Effector memory CD4-positive, alpha-beta T cell (primary cell): Measurements from ENCODE around the gene ROBO1.

Experiments used
- DNase-seq, 3 donors: peaks; one replicate each; pipeline ENCODE4 v3.0.0-alpha.2; 2020
- H3K27ac ChIP-seq: 2 replicates; pipeline ENCODE4 v1.7.0; 2013; ENCODE audit warnings: mild to moderate bottlenecking, low read length, moderate library complexity; ENCODE audit not compliant: insufficient read depth, poor library complexity, severe bottlenecking
- H3K27me3 ChIP-seq: replicated peaks from 2 replicates; pipeline ENCODE4 v1.7.0; 2013; ENCODE audit warnings: mild to moderate bottlenecking, low read length; ENCODE audit not compliant: insufficient read depth, control insufficient read depth, poor library complexity, severe bottlenecking
- H3K36me3 ChIP-seq: 2 replicates; pipeline ENCODE4 v1.7.0; 2013; ENCODE audit warnings: mild to moderate bottlenecking, low read length, moderate library complexity; ENCODE audit not compliant: control insufficient read depth, insufficient read depth
- H3K4me1 ChIP-seq: 2 replicates; pipeline ENCODE4 v1.7.0; 2013; ENCODE audit warnings: low read length, mild to moderate bottlenecking; ENCODE audit not compliant: control insufficient read depth, insufficient read depth, poor library complexity, severe bottlenecking
- H3K4me3 ChIP-seq: 2 replicates; pipeline ENCODE4 v1.7.0; 2013; ENCODE audit warnings: low read length, low read depth, mild to moderate bottlenecking; ENCODE audit not compliant: insufficient read depth, poor library complexity, severe bottlenecking
- H3K9me3 ChIP-seq: 2 replicates; pipeline ENCODE4 v1.7.0; 2013; ENCODE audit warnings: mild to moderate bottlenecking, low read length, moderate library complexity; ENCODE audit not compliant: control insufficient read depth

The ROBO1 gene

DNA sequence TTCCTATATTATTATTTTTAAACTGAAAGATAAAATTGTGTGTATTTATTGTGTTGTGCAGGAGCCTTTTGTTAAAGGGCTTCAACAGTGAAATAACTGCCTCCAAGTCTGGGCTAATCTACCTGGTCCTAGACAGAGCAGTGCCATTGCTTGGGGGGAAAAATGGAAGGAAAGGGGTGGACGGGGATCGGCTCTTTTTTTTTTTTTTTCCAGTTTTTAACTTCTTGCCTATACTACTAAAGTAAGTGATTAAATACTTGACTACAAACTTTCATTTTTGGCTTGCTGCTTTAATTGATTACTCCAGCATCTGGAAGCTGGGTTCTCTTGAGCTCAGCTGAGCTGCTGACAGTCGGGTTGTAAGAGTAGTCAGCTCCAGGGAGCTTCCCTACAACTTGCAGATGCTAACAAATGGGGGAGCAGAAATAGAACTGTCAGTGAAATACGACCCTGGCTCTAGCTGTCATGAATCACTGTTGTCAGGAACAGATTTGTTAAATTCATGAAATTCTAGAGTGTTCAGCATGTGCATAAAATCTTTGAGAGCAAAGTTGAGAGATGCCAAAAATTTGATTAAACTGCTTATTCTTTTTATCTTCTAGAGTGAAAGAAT lies 276.7 kb downstream of the ROBO1 start:
- Histone ChIP-seq H3K36me3 (no peaks in the 10 kb centered on the region), H3K27ac (no peak overlapping the region), H3K4me3 (no peak overlapping the region), H3K4me1 (no peaks in the 10 kb centered on the region), H3K9me3 (no peaks in the 10 kb centered on the region), H3K27me3 (no peaks in the 10 kb centered on the region)
- no peak for DNase-seq

DNA sequence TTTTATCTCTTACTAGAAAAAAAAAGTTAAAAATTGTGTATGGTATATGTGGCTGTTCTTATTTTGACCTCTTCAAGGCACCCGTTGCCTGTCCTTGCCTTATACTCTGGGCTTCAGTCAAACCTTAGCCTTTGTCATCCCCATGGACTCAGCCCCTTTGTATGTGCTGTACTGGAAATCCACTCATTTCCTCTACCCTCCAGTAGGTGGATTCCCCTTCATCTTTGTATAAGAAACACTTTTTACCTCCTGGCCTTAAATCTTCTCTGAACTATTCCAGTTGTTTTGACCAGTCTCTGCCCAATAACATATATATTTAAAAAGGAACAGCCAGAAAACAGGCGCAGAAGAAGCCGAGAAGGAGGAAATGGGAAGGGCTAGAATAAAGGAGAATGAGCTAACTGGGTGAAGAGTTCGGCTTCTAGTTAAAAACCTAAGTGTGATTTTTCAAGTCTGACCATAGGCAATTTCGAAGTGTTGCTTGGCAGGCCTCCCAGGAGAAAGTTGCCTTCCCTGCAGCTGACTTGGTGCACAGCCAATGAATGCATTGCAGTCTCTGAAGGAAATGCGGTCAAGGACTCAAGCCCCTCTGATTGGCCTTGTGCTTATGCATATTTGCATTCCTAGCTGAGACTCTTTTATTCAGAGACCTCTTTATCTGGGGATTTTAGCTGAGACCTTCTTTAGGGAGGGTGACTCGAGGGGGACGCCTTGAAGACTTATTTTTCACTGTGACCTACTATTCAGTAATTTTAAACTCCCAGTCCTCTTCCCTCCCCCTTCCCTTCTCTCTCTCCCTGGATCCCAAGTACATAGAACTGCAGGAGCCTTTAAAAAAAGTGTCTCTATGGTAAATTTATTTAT lies 277.4 kb downstream of the ROBO1 start:
- Histone ChIP-seq H3K4me3 (no peak overlapping the region), H3K9me3 (no peaks in the 10 kb centered on the region), H3K27me3 (no peaks in the 10 kb centered on the region), H3K27ac (no peak overlapping the region), H3K4me1 (no peaks in the 10 kb centered on the region), H3K36me3 (no peaks in the 10 kb centered on the region)
- DNase-seq: no peak

GRCh38 chr3:79488407-79488806 lies 279.4 kb downstream of the ROBO1 start:
- no peaks in the 10 kb centered on the region for H3K27me3 ChIP-seq
- no peak for DNase-seq

DNA sequence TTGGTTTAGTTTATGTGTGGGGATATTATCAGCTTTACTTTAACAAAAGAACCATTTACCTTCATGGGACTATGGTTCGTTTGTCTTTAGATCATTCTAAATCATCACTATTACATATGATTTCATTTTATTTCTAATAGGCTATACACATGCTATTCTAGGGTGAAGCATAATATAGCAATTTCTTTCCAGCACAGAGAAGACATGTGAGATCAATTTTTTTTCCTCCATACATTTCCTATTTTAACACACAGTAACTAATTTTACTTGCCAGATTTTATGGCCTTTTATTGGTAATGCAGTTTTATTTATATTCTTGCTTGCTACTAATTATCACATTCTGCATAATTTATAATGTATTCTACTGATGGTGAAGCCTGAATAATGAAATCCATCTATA lies 287.1 kb downstream of the ROBO1 start:
- DNase-seq: no peak
- H3K9me3 ChIP-seq: no peaks in the 10 kb centered on the region
- H3K4me1 ChIP-seq: no peaks in the 10 kb centered on the region
- H3K36me3 ChIP-seq: no peaks in the 10 kb centered on the region
- H3K27me3 ChIP-seq: no peaks in the 10 kb centered on the region
- no peak overlapping the region for H3K27ac ChIP-seq
- no peak overlapping the region for H3K4me3 ChIP-seq

More at GRCh38 chr3:79488407-79488806, 279.4 kb downstream of the ROBO1 start:
- Histone ChIP-seq H3K36me3 (no peaks in the 10 kb centered on the region), H3K4me1 (no peaks in the 10 kb centered on the region), H3K27ac (no peak overlapping the region), H3K4me3 (no peak overlapping the region), H3K9me3 (no peaks in the 10 kb centered on the region)

DNA sequence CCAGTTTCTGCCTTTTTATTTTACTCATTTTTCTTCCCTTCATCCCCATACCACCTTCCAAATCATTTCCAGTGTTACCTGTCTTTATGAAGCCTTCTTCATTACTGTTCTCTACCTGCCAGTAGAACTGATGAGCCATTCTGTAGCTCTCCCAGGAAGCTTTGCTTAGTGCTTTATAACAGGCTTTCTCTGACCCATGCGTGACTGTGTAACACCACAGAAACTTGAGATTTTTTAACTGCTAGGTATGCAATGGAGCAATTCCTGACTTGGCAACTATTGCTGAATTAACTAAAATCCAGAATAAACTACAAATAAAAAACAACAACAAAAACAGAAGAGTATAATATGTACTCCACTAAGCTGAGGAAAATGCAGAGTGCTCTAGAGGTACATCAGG lies 289.2 kb downstream of the ROBO1 start:
- no peak overlapping the region for H3K27ac ChIP-seq
- H3K36me3 ChIP-seq: no peaks in the 10 kb centered on the region
- no peak overlapping the region for H3K4me3 ChIP-seq
- H3K27me3 ChIP-seq: no peaks in the 10 kb centered on the region
- no peak for DNase-seq
- no peaks in the 10 kb centered on the region for H3K9me3 ChIP-seq
- no peaks in the 10 kb centered on the region for H3K4me1 ChIP-seq

GRCh38 chr3:79477242-79477641 lies 290.6 kb downstream of the ROBO1 start:
- Histone ChIP-seq H3K27ac (no peak overlapping the region), H3K9me3 (no peaks in the 10 kb centered on the region), H3K4me3 (no peak overlapping the region), H3K4me1 (no peaks in the 10 kb centered on the region), H3K36me3 (no peaks in the 10 kb centered on the region), H3K27me3 (no peaks in the 10 kb centered on the region)
- DNase-seq: no peak

GRCh38 chr3:79473993-79474392 lies 293.8 kb downstream of the ROBO1 start:
- no peak overlapping the region for H3K27ac ChIP-seq
- H3K36me3 ChIP-seq: no peaks in the 10 kb centered on the region
- no peaks in the 10 kb centered on the region for H3K27me3 ChIP-seq
- H3K4me1 ChIP-seq: no peaks in the 10 kb centered on the region
- no peak overlapping the region for H3K4me3 ChIP-seq
- no peak for DNase-seq
- no peaks in the 10 kb centered on the region for H3K9me3 ChIP-seq

GRCh38 chr3:79467721-79468120 lies 300.1 kb downstream of the ROBO1 start:
- Histone ChIP-seq H3K4me3 (no peak overlapping the region), H3K4me1 (no peaks in the 10 kb centered on the region), H3K9me3 (no peaks in the 10 kb centered on the region), H3K36me3 (no peaks in the 10 kb centered on the region), H3K27me3 (no peaks in the 10 kb centered on the region), H3K27ac (no peak overlapping the region)
- no peak for DNase-seq

DNA sequence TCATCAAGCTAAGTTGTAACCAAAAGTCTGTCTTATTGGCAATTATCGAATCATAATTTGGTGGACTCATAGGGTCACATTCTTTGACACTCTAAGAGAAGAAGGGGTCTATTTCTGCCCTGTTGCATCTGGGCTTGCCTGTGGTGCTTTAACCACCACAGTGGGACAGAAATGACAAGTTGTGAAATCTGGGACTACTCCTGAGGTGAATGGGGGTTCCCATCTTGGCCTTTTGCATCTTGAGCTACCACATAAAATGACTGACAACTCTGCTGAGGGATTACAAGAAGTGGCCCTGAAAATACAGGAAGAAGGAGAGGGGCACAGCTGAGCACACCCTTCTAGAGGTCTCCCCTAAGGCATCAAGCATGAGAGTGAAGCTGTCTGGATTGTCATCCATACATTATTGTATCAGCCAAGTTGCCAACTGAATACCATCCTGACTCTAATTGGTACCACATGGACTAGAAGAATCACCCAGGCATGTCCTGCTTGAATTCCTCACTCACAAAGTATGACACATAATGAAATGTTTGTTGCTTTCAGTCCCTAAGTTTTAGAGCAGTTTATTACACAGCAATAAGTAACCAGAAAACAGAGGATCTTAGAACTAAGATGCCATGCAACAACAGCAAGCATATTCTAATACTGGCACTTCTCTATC lies 306.5 kb downstream of the ROBO1 start:
- Histone ChIP-seq H3K4me1 (no peaks in the 10 kb centered on the region), H3K36me3 (no peaks in the 10 kb centered on the region), H3K4me3 (no peak overlapping the region), H3K27me3 (no peaks in the 10 kb centered on the region), H3K27ac (no peak overlapping the region), H3K9me3 (peaks cover 4% of the 10 kb centered on the region)
- no peak for DNase-seq

GRCh38 chr3:79453600-79453999 lies 314.2 kb downstream of the ROBO1 start:
- H3K36me3 ChIP-seq: no peaks in the 10 kb centered on the region
- no peak for DNase-seq
- H3K4me3 ChIP-seq: no peak overlapping the region
- H3K4me1 ChIP-seq: no peaks in the 10 kb centered on the region
- no peaks in the 10 kb centered on the region for H3K27me3 ChIP-seq
- no peaks in the 10 kb centered on the region for H3K9me3 ChIP-seq
- H3K27ac ChIP-seq: no peak overlapping the region
